NCI-H187 treated with DMSO at 0.1 percent for 48 hours (cell line): Measurements from ENCODE around the gene CLEC11A.

Source experiments
- DNase-seq: peaks from one replicate; lab custom pipeline; 2025; lab: John Stamatoyannopoulos, UW

CLEC11A gene

DNA sequence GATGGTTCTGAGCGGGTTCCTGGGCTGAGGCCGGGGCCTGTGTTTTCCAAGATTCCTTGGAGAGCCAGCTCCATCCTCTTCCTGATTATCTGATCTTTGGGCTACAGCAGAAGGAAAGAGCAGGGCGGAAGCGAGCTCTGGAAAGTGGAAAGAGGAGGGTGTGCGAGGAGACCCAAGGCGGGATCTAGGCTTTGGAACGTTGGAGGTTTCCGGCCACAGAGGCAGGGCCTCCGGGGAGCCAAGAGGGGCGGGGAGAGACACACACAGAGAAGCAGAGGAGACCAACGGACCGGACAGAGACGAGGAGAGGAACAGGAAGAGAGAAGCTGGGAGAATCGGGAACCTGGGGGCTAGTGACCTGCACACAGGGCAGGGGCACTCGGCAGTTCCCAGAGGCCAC, at the start of gene CLEC11A:
CLEC11A (plus strand) TSS at position 296 of the 400 bp plus-strand sequence. CDS start 162 bp downstream, outside the sequence.
- no peak for DNase-seq

GRCh38 chr19:50676625-50677197, 46.5 kb upstream of the CLEC11A start:
- DNase-seq = no peak

GRCh38 chr19:50677636-50678035, 45.5 kb upstream of the CLEC11A start:
- DNase-seq = no peak

DNA sequence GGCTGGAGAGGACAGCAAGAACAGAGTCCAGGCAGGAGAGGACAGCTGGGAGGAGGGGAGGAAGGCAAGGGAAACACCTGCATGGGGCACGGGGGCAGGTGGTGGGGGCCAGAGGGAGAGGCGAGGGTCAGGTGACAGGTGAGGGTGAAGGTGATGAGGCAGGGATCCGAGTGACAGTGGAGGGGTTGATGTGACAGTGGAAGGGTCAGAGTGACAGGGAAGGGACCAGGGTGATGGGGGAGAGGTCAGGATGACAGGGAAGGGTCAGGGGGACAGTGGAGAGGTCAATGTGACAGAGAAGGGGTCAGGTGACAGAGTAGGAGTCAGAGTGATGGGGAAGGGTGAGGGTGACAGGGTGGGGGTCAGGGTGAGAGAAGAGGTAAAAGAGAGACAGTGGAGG, 44.8 kb upstream of the CLEC11A start:
- DNase-seq = no peak

DNA sequence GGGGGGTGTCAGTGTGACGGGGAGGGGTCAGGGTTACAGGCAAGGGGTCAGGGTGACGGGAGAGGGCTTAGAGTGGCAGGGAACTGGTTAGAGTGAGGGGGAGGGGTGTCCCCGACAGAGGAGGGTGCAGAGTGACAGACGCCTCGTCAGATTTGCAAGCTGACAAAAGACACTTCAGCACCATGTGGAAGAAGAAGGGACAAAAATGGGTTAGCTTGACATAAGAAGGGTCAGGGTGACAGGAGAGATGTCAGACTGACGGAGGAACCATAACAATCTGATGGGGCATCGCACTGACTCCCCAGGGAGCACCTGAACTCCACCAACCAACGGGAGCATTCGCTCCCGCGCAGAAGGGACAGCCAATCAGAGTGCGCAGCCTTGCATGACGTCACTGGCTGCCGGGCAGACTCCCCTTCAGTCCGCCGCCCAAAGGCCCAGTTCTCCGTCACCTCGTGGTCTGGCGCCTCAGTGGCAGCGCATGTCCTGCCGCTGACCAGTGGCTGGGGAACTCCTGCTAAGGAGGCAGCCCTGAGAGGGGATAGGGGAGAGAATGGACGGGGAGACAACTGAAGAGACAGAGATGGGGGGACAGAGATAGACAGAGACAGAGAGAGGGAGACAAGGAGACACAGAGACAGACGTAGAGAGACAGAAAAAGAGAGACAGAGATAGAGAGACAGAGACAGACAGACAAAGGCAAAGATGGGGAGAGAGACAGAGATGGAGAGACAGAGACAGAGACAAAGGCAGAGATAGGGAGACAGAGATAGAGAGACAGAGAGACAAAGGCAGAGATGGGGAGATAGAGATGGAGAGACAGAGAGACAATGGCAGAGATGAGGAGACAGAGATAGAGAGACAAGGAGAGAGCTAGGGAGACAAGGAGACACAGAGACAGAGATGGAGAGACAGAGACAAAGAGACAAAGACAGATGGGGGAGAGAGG, 43.7 kb upstream of the CLEC11A start:
- DNase-seq = no peak

DNA sequence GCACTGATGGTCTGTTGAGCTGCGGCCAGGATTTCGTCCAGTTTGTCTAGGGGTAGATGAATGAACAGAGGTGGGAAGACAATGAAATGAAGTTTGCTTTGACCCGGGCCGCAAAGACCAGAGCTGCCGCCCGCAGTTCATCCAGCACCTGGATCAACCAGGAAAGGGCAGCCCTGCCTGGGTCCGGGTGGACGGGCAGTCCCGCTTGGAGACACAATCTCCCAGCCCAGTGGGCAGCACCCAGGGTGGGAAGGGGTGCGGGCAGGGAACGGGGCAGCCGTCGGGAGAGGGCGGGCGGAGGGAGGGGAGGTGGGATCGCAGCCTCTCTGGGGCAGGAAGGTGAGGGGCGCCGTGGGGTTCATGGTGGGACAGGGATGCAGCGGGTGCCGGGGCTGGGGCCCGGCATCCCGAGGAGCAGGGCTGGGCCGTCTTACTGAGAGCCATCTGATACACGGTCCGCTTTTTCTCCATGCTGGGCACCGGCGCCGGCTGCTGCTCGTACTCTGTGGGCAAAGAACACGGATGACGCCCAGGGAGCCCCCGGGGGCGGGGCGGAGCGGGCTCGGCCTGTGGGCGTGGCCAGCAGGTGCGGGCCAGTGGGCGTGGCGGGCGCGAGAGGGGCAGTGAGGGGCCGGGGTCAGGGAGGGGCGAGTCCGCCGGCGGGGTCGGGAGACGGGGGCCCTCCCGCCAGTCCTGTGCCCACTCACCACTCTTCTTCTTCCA, 36.7 kb upstream of the CLEC11A start:
- DNase-seq = no peak

DNA sequence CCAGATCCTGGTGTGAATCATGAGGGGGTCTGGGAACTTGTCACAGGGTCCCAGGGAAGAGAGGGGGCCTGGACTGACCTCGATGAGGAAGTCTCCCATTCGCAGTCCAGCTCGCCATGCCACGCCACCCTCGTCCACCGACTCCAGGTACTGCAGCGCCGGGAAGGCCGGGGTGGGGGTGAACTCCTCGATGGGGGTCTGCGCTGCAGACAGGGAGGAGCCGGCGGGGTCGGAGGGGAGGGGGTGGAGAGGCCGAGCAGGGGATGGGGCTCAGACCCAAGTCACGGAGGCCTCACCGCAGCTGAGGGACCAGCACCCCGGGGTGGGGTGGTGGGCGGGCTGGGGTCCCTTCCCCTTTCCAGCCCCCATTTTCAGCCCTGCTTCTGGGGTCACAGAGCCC, 34.4 kb upstream of the CLEC11A start:
- DNase-seq = no peak

DNA sequence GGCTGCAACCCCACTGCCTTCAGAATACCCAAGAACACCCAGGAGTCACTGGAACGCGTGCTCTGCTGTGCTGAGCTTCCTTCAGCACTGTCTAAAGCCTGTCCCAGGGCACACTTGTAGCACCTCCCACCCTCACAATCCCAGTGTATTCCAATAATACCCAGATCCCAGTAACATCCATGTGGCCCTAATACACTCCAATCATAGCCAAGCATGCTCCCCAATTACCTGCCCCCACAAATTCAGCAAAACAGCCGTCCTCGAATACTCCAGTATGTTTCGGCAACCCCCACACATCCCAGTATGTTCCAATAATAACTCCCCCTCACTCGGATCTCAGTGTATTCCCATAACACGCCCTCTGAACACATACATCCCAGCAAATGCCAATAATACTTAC, 32.7 kb upstream of the CLEC11A start:
- no peak for DNase-seq

DNA sequence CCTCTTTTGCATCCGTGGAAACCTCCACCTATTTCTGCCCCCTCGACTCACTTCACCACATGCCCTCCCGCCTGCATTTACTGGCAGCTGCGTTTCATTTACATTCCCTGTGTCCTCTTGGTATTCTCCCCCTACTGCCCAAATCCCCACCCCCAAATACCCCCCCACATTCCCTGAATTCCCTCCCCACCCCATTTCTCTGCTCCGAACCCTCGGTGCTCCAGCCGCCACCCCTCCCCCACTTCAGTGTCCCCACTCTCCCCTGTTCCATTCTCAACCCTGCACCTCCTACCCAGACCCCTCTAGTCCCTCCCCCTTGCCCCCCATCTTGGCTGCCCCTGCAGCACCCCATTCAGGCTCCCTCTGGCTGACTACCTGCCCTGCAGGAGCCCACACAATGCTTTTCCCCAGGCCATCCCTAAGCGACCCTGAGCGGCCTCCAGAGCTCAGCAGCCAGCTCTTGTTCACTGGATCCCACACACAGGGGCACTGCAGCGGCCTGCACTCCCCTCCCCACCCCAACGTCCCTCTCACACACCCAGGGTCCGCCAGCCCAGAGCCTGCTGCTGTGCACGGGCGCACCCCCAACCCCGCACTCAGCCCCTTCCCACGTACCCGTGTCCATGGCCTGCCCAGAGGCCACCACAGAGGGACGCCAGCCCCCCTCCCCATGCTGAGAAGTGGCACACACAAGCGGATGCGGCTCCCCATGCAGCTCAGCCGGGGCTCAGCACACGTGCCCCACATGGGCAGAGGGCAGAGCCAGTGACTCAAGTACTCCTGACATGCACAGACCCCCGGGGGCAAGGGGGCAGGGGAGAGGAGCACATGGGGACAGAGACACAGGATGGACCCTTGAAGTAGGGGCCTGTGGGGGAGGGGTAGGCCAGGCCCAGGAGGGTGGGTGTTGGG, 29.8 kb upstream of the CLEC11A start:
- DNase-seq = no peak

DNA sequence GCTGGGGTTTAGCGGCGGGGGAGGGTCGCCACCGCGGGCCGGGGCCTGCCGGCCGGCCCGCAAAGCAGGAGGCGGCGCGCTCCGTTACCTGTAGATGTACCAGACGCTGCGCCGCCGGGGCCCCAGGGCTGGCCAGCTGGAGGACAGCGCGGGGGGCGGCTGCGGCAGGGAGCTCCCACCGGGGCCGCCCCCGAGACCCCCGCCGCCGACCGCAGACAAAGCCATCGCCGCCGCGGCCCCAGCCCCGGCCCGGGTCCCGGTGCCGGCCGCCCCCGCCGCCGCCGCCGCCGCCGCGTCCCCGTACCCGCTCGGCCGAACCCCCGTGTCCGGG, 28.4 kb upstream of the CLEC11A start:
- DNase-seq = no peak

GRCh38 chr19:50695251-50696093, 27.7 kb upstream of the CLEC11A start:
- no peak for DNase-seq

GRCh38 chr19:50696094-50696483, 27.1 kb upstream of the CLEC11A start:
- no peak for DNase-seq

GRCh38 chr19:50697414-50698124, 25.6 kb upstream of the CLEC11A start:
- DNase-seq = no peak

DNA sequence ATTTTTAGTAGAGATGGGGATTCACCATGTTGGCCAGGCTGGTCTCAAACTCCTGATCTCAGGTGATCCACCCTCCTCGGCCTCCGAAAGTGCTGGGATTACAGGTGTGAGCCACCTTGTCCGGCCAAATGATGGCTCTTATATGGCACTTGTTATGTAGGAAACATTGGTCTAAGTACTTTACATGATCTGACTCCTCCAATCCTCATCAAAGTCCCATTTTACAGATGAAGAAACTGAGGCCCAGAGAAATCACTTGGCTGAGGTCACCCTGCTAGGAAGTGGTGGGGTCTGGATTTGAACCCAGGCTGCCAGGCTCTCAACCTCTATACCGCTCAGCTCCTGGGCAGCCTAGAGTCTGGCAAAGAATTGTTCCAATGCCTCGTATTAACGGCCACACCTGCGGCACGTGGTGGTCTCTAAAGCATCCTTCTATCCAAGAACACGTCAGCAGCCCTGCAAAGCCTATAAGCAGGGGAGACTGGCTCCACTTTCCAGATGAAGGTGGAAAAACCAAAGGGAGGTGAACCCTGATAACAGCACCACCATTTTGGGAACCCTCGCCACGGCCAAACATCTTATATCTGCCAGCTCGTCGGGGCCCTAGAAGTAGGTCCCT, 21.7 kb upstream of the CLEC11A start:
- no peak for DNase-seq

DNA sequence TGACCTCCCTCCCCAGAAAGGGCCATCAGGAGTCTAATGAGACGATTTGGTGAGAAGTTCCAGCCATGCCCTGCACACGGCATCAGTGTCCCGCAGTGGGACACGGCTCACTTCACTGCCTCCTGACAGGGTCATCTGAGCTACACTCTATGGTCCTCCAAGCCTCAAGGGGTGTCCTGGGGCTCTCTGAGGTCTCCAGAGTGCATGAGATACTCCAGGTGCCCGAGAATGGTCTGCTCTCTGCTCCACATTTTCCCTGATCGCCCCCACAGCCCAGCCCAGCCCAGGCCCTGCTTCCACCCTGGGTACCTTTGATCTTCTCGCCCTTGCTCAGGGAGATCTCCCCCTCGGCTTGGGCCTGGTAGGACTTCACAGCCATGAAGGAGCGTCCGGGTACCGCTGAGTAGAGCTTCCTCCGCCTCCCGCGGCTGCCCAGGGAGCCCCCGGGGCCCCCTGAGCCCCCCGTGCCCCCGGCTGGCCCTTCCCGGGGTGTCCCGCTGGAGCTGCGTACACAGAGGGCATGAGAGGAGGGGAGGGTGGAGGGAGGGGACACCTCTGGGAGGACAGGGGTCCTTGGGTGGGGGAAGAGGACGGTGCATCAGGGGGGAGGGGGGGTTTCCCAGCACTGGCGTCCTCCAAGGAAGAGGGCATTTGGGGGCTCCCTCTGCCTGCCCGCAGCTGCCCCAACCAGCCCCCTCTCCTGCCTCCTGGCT, 20.9 kb upstream of the CLEC11A start:
- DNase-seq = no peak

- no peak for DNase-seq
Measured at GRCh38 chr19:50702871-50703829, 20.0 kb upstream of the CLEC11A start.

DNA sequence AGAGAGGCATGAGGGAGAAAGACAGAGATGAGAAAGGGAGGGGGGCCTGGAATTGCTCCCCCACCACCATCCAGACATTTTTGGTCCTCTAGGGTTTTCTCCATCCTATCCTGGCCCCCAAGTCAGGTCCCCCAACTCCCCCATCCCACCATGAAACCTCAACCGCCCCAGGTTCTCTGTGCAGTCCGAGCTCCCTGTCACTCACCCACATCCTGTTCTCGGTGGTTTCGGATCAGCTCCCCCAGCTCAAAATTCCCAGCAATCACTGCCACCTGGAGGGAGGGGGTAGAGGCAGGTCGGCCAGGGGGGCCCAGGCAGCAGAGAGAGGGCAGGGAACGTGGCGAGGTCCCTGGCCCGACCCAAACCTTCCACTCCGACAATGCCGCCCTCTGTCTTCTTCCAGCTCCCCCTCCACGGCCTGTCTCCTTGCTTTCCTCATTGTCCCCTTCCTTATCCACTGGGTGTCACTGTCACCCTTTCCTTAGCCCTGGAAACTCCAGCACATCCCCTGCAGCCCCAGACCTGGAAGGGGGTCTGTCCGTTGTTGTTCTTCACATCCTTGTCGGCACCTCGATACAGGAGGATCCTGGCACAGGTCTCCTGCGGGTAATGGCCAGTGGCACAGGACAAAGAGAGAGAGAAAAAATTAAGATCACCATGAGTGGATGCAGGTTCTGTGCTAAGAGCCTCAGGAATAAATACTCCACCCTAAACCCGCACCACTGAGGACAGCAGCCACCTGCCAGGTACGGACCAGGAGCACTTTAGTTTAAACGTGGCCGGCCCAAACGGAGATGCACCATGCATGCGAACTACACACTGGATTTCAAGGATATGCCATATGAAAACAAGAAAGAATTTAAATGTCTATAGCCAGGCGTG, 19.0 kb upstream of the CLEC11A start:
- DNase-seq = no peak
